ENCODE measurements around the gene RGPD8. TPM values are rescaled to one million over a fixed set of nuclear protein-coding genes. Genes with fewer than 3 reads are reported as not detected.
"Not testable (repeated sequence)": the region's sequence is repeated elsewhere in the genome, so short reads cannot be mapped to it uniquely, and the experiment has no call there.

Gene RGPD8
- total RNA-seq: 10 to 100 TPM; 14.3 to 14.9 TPM

DNA sequence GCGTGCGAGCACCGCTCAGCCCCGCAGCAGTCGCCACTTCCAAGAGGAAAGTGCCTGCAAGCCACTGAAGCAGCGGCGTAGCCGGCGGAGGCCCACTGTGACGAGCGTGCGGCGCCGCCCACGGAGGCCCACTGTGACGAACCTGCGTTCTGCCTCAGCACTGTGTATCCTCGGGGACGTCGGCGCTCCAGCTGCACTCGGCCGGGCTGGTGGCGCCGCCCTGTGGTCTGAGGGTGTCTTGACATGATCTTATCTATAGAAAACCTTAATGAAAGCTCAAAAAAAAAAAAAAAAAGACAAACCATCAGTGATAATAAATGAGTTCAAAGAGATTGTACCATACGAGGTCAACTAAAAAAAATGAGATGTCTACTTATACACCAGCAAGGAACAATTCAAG is at the start of gene RGPD8:
Gene RGPD8 (minus strand): TSS at position 166 of the 400 bp plus-strand sequence. CDS start 192 bp downstream, outside the sequence.
- H3K9me3 Mint-ChIP-seq, H3K27me3 Mint-ChIP-seq, H3K36me3 Mint-ChIP-seq: not testable (repeated sequence)
- Mint-ChIP-seq H3K27ac (peak within 1 kb of the TSS; percentile 87), H3K4me3 (peak within 1 kb of the TSS; percentile 88), H3K4me1 (peaks cover 14% of the 10 kb centered on the region)
- peak; percentile 85 for DNase-seq

DNA sequence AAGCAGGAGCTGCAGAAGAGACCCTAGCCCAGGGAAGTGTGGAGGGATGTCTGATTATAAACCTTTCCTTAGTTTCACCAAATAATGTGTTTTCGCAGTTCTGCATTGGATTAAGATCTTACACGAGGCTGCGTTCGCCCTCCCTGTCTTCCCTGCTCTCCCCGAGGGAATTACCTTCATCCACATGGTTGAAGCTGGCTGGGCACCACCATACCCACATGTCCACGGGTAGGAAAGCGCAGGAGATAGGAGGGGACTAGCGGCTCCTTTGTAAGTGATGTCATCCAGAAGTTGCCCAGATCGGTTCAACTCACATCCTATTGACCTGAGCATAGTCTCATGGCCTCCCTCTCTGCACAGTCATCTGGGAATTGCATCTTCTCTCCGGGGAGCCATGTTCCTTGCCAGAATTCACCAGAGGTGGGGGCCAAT is 49.6 kb upstream of the RGPD8 start:
- H3K4me3 Mint-ChIP-seq: peak overlapping the region; percentile 95
- peak; percentile 4 for DNase-seq
- H3K4me1 Mint-ChIP-seq: peaks cover 38% of the 10 kb centered on the region
- H3K27me3 Mint-ChIP-seq: no peaks in the 10 kb centered on the region
- peak overlapping the region; percentile 59 for H3K27ac Mint-ChIP-seq
- peaks cover 22% of the 10 kb centered on the region for H3K36me3 Mint-ChIP-seq
- H3K9me3 Mint-ChIP-seq: no peaks in the 10 kb centered on the region

DNA sequence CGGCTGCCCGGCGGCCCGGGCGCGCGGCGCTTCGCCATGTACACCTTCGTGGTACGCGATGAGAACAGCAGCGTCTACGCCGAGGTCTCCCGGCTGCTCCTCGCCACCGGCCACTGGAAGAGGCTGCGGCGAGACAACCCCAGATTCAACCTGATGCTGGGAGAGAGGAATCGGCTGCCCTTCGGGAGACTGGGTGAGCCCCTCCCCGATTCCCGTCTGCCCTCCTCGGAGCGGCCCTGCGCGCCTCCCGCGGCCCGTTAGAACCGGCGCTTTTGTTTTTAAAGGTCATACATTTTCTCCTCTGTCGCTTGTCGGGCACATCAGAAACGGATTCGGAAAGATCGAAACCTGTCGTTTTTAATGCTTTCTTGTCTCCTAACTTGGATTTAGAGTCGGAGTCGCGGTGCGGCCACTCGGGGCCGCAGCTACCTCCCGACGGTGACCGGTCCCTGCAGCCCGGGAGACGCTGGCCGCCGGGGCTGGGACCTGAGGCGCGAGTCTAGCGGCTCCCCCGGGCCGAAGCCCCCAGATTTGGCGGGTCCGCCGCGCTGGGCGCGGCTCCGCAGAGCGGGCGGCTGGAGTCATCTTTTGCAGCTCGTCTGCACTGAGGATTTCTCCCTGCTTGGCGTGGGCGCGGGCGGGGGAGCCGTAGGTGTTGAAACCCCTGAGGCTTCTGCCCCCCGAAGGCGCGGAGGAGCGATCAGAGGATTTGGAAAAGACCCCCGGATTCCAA is 49.0 kb upstream of the RGPD8 start:
- Mint-ChIP-seq H3K27ac (peak overlapping the region; percentile 82), H3K4me1 (peaks cover 34% of the 10 kb centered on the region), H3K9me3 (no peaks in the 10 kb centered on the region), H3K4me3 (peak overlapping the region; percentile 95), H3K27me3 (no peaks in the 10 kb centered on the region), H3K36me3 (peaks cover 17% of the 10 kb centered on the region)
- DNase-seq: peak; percentile 51

DNA sequence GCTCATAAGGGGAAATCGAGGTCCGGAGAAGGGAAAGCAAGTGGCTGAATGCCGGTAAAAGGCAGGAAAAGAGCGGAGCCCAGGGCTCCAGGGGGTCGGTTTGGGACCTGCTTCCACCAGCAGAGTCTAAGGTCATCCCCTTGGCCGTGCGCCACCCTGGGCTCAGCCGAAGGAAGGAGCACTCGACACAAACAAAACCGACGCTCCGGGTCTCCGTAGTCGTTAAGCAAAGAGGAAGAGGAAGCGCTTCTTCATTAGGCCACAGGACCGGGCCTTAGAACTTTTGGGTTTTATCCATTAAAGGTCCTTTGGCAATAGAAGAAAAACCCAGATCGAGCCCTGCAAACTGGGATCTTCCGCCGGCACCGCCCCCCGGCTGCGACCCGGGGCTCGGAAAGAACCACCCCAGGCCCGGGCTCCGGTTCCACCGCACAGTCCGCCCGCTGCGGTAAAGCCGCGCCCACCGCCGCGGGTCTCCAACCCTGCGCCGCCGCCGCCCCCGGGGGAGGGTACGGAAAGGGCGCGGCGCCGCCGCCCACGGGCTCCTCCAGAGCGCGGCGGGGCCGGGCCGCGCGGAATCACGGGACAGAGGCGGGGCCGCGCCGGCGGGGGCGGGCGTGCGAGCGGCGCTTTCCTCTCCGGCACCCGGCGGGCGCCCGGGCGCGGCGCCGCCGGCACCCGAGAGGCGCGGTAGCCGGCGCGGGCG is 48.2 kb upstream of the RGPD8 start, which contains the start of gene TTL:
Gene TTL (plus strand): TSS at position 629 of the 706 bp plus-strand sequence. CDS start 189 bp downstream, outside the sequence.
- Mint-ChIP-seq H3K4me1 (peaks cover 30% of the 10 kb centered on the region), H3K36me3 (peaks cover 17% of the 10 kb centered on the region), H3K9me3 (no peaks in the 10 kb centered on the region), H3K4me3 (peak within 1 kb of the TSS; percentile 95), H3K27me3 (no peaks in the 10 kb centered on the region), H3K27ac (peak within 1 kb of the TSS; percentile 86)
- DNase-seq: peak; percentile 88

DNA sequence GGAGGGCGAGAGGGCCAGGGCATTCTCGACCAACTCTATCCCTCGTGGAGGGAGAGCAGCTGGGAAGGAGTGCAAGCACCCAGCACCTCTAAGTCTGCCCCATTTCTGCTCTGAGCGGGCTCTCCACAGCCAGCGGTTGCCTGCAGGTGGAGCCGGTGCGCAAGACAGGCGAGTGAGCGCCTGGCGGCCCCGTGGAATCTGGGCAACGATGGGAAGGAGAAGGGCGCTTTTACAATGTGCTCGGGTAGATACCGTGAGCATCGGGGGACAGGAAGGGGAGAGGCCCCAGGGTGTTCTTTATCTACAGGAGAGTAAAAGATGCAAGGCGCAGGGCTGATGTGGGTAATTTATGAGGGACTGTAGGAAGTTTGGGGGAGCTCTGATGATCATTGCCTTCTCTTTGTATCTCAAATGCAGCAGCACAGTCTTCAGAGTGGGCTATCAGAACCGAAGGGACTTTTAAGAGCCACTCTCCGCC is 47.6 kb upstream of the RGPD8 start:
- peak overlapping the region; percentile 86 for H3K27ac Mint-ChIP-seq
- H3K4me3 Mint-ChIP-seq: peak overlapping the region; percentile 90
- H3K36me3 Mint-ChIP-seq: peaks cover 15% of the 10 kb centered on the region
- no peaks in the 10 kb centered on the region for H3K9me3 Mint-ChIP-seq
- H3K27me3 Mint-ChIP-seq: no peaks in the 10 kb centered on the region
- H3K4me1 Mint-ChIP-seq: peaks cover 24% of the 10 kb centered on the region
- peak; percentile 87 for DNase-seq

DNA sequence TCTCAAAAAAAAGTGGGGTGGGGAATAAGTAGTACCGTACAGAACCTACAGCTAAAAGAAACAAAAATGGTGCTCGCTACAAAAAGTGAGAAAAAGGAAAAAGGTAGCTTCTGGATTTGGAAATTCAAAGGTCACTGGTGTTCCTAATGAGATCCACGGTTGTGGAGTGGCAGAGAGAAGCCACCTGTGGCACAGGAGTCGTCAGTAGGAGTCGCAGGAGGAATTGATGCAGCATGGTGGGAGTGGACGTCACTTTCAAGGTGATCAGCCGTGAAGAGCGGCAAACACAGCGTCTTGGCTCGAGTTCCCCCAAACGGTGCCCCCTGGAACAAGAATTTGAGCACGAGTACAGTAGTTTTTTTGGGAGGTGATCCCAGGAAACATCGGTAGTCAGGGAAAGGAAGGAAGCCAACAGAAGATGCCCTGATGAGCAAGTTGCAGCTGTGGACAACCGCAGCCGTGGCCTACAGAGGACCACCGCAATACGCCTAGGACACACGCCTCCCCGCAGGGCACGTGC is 47.1 kb upstream of the RGPD8 start:
- Mint-ChIP-seq H3K9me3 (no peaks in the 10 kb centered on the region), H3K4me1 (peaks cover 23% of the 10 kb centered on the region), H3K27ac (peak overlapping the region; percentile 86), H3K36me3 (peaks cover 15% of the 10 kb centered on the region), H3K4me3 (peak overlapping the region; percentile 90), H3K27me3 (no peaks in the 10 kb centered on the region)
- peak; percentile 14 for DNase-seq

DNA sequence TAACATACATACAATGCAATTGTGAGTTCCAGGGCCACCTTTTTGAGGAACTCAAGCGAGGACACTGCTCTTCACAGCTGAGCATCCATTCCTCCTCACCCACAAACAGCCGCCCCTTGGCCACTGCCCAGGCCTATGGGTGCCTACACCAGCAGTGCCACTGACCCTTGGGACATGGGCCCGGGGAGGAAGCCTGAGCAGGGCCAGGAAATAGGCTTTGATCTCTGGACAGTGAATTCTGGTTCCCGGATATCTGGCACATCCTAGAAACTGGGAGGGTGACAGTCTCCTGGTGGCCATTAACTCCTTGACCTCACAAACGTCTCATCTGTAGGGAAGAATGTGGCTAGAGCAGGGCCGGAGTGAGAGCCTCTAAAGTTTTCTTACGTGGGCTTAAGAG is 43.0 kb upstream of the RGPD8 start:
- Mint-ChIP-seq H3K27ac (no peak overlapping the region), H3K27me3 (no peaks in the 10 kb centered on the region), H3K9me3 (no peaks in the 10 kb centered on the region), H3K36me3 (no peaks in the 10 kb centered on the region), H3K4me1 (peaks cover 10% of the 10 kb centered on the region), H3K4me3 (no peak overlapping the region)
- DNase-seq: no peak

DNA sequence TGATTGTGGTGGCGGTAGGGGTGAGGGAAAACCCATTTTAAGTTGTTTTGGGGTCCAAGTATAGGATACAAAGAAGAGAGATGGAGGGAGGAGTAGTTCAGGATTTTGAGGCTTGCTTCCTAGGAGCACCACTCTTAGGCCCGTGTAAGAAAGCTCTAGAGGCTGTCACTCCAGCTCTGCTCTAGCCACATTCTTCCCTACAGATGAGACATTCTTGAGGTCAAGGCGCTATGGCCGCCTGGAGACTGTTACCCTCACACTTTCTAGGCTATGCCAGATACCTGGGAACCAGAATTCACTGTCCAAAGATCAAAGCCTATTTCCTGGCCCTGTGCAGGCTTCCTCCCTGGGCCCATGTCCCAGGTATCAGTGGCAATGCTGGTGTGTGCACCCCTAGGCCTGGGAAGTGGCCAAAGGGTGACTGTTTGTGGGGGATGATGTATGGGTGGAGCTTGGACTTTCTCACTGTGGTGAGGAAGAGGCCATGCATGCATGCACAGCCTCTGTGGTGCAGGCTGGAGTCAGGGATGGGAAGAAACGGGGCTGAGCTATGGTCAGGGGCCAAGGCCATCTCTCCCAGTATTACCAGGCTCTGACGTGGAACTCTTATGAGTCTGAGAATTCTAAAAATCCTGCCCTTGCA is 41.5 kb upstream of the RGPD8 start:
- no peak for DNase-seq
- Mint-ChIP-seq H3K27ac (no peak overlapping the region), H3K36me3 (no peaks in the 10 kb centered on the region), H3K27me3 (no peaks in the 10 kb centered on the region), H3K9me3 (no peaks in the 10 kb centered on the region), H3K4me3 (no peak overlapping the region), H3K4me1 (peaks cover 4% of the 10 kb centered on the region)

DNA sequence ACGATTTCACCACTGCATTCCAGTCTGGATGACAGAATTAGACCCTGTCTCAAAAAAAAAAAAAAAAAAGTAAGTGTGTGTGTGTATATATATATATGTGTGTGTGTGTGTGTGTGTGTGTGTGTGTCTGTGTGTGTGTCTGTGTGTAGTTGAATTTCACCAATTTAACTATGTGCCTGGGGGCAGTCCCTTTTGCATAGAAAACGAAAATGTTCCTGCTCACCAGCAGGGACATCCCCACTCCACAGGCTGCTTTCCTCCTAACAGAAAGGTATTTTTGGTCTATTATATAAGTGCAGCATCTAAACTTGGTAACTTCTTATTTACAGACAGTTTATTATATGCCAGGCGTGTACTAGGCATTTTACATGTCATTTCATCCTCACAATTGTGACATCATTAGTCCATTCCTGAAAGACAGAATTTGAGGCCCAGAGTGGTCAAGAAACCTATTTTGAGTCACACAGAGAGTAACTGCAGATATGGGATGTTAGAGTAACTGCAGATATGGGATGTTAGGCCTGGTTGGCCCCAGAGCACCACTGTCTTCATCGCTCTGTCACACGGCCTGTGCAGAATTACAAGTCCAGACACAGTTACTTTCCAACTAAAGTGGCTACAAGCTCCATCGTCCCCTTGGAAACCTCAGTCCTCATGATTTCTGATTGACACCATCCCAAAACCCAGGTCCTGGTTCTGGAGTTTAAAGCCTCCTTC is 39.3 kb upstream of the RGPD8 start:
- no peaks in the 10 kb centered on the region for H3K27me3 Mint-ChIP-seq
- H3K4me1 Mint-ChIP-seq: peaks cover 4% of the 10 kb centered on the region
- no peaks in the 10 kb centered on the region for H3K36me3 Mint-ChIP-seq
- no peak for DNase-seq
- no peak overlapping the region for H3K27ac Mint-ChIP-seq
- H3K4me3 Mint-ChIP-seq: no peak overlapping the region
- H3K9me3 Mint-ChIP-seq: no peaks in the 10 kb centered on the region

DNA sequence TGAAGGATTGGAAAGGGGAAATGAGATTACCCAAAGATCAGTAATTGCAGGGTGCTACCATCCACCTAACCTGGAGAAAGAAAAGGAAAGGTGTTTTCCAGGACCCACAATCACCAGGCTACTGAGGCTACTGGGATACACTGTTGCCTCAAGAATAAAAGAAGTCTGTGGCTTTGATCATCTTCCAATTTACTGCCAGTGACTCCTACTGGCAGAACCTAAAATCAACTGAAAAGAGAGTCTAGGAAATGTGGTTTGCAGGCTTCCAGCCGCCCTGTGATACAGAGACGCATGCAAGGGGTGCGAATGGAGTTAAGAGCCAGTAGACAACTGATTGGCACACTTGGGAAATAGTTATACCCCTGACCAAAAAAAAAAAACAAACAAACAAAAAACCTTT is 31.9 kb upstream of the RGPD8 start:
- no peaks in the 10 kb centered on the region for H3K9me3 Mint-ChIP-seq
- H3K36me3 Mint-ChIP-seq: no peaks in the 10 kb centered on the region
- no peak overlapping the region for H3K27ac Mint-ChIP-seq
- H3K4me3 Mint-ChIP-seq: no peak overlapping the region
- peaks cover 26% of the 10 kb centered on the region for H3K27me3 Mint-ChIP-seq
- no peak for DNase-seq
- no peaks in the 10 kb centered on the region for H3K4me1 Mint-ChIP-seq

DNA sequence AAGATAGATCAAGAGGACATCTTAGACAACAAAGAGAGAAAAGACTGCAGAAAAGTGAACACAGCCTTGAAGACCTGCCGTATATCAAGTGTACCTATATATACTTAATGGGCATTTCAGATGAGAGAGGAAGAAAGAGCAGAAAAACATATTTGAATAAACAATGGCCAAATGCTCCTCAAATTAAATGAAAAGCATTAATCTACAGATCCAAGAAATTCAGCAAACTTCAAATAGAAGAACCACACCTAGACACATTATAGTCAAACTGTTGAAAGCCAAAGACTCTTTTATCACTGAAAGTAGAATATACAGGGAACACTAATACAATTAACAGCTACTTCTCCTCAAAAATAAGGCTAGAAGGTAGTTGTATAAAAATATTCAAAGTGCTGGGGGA is 29.8 kb upstream of the RGPD8 start:
- no peak overlapping the region for H3K27ac Mint-ChIP-seq
- DNase-seq: no peak
- no peaks in the 10 kb centered on the region for H3K9me3 Mint-ChIP-seq
- no peak overlapping the region for H3K4me3 Mint-ChIP-seq
- H3K27me3 Mint-ChIP-seq: peaks cover 26% of the 10 kb centered on the region
- H3K4me1 Mint-ChIP-seq: no peaks in the 10 kb centered on the region
- H3K36me3 Mint-ChIP-seq: no peaks in the 10 kb centered on the region

DNA sequence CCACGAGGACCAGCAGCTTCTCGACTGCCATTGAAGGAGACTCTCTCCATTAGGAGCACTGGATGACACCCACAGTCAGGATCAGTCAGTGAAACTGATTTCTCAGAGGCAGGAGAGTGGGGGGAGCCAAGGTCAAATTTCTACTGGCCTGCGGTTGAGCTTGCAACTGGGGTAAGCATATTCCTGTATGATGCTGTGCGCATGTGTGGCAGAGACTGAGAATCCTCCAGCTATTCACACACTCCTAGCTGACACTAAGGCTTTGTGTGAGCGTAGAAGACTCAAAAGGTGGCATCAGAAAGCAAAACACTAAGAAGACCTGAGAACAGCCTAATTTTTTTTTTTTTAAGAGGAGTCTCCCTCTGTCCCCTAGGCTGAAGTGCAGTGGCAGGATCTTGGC is 28.7 kb upstream of the RGPD8 start:
- no peak overlapping the region for H3K27ac Mint-ChIP-seq
- H3K36me3 Mint-ChIP-seq: no peaks in the 10 kb centered on the region
- peaks cover 26% of the 10 kb centered on the region for H3K27me3 Mint-ChIP-seq
- no peaks in the 10 kb centered on the region for H3K9me3 Mint-ChIP-seq
- no peaks in the 10 kb centered on the region for H3K4me1 Mint-ChIP-seq
- DNase-seq: no peak
- H3K4me3 Mint-ChIP-seq: no peak overlapping the region

DNA sequence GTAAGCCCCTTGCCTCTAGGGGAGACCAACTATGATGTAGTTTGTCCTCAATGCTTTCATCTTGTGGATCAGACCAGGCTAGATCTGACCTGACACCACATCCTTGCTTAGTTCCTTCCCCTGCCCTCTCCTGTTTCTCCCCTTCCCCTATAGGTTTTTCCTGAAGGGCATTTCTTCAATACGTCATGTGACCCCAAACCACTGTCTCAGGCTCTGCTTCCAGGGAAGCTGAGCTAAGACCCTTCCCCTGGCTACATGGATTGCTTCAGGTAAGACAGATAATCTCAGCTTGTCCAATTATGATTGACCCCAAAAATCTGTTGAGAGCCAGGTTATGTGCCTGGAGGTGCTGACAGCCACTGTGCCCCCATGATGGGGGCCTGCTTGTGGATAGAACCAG is 25.9 kb upstream of the RGPD8 start:
- H3K4me3 Mint-ChIP-seq: no peak overlapping the region
- no peaks in the 10 kb centered on the region for H3K36me3 Mint-ChIP-seq
- H3K9me3 Mint-ChIP-seq: no peaks in the 10 kb centered on the region
- H3K4me1 Mint-ChIP-seq: no peaks in the 10 kb centered on the region
- H3K27me3 Mint-ChIP-seq: peaks cover 26% of the 10 kb centered on the region
- no peak overlapping the region for H3K27ac Mint-ChIP-seq
- no peak for DNase-seq

DNA sequence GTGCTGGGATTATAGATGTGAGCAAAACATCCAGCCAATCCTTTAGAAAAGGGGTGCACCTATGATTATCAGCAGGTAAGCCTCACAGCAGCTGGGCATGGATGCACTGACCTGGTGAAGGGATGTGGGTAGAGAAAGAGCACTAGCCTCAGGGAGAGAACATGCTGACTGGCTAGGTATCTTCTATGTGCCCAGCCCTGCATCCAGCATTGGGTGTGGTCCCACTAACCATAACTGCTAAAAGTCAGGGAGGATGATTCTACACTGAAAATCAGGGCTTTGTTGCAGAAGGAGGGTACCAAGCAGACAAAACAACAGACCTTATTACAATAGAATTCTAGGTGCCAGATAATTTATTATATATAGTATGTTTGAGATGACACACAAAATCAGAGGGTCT is 21.1 kb upstream of the RGPD8 start:
- H3K4me3 Mint-ChIP-seq: no peak overlapping the region
- H3K27ac Mint-ChIP-seq: no peak overlapping the region
- no peak for DNase-seq
- H3K4me1 Mint-ChIP-seq: no peaks in the 10 kb centered on the region
- peaks cover 6% of the 10 kb centered on the region for H3K9me3 Mint-ChIP-seq
- no peaks in the 10 kb centered on the region for H3K27me3 Mint-ChIP-seq
- H3K36me3 Mint-ChIP-seq: no peaks in the 10 kb centered on the region

Data from activated naive CD8-positive, alpha-beta T cell treated with anti-CD3 and anti-CD28 coated beads for 36 hours (primary cell).